ENCODE results near the gene PTGES2.

Gene PTGES2

GRCh38 chr9:128127568-128127989, at the start of gene PTGES2:
Gene PTGES2 (minus strand): TSS chr9:128127729. CDS start chr9:128127717, 12 bp downstream.
- DNase-seq (ENCODE audit: low read depth, low spot score), result peak; percentile 61

- DNase-seq (ENCODE audit: low read depth, low spot score), result no peak
Measured at GRCh38 chr9:128175726-128176125, 48.2 kb upstream of the PTGES2 start.

- DNase-seq (ENCODE audit: low read depth, low spot score), result no peak
Measured at GRCh38 chr9:128175102-128175563, 47.6 kb upstream of the PTGES2 start.

- no peak for DNase-seq (ENCODE audit: low read depth, low spot score)
Measured at GRCh38 chr9:128174062-128174461, 46.5 kb upstream of the PTGES2 start.

- no peak for DNase-seq (ENCODE audit: low read depth, low spot score)
Measured at GRCh38 chr9:128169925-128170324, 42.4 kb upstream of the PTGES2 start.

GRCh38 chr9:128169492-128169891, 42.0 kb upstream of the PTGES2 start:
- DNase-seq (ENCODE audit: low read depth, low spot score), result no peak

GRCh38 chr9:128168731-128169308, 41.3 kb upstream of the PTGES2 start:
- no peak for DNase-seq (ENCODE audit: low read depth, low spot score)

- no peak for DNase-seq (ENCODE audit: low read depth, low spot score)
Measured at GRCh38 chr9:128167209-128167608, 39.7 kb upstream of the PTGES2 start.

GRCh38 chr9:128166169-128166568, 38.6 kb upstream of the PTGES2 start:
- no peak for DNase-seq (ENCODE audit: low read depth, low spot score)

- no peak for DNase-seq (ENCODE audit: low read depth, low spot score)
Measured at GRCh38 chr9:128164307-128164885, 36.9 kb upstream of the PTGES2 start.

- no peak for DNase-seq (ENCODE audit: low read depth, low spot score)
Measured at GRCh38 chr9:128163523-128164306, 36.2 kb upstream of the PTGES2 start.

GRCh38 chr9:128163027-128163515, 35.5 kb upstream of the PTGES2 start:
- DNase-seq (ENCODE audit: low read depth, low spot score), result no peak

- DNase-seq (ENCODE audit: low read depth, low spot score), result no peak
Measured at GRCh38 chr9:128162215-128163026, 34.9 kb upstream of the PTGES2 start.

GRCh38 chr9:128161215-128161902, 33.8 kb upstream of the PTGES2 start:
- no peak for DNase-seq (ENCODE audit: low read depth, low spot score)

GRCh38 chr9:128160603-128160987, 33.1 kb upstream of the PTGES2 start:
- DNase-seq (ENCODE audit: low read depth, low spot score), result peak; percentile 15

- DNase-seq (ENCODE audit: low read depth, low spot score), result peak; percentile 87
Measured at GRCh38 chr9:128159784-128160602, 32.5 kb upstream of the PTGES2 start, which contains the start of gene BBLN. Gene BBLN (plus strand): TSS chr9:128160265. CDS start chr9:128160408, 143 bp downstream.

- DNase-seq (ENCODE audit: low read depth, low spot score), result no peak
Measured at GRCh38 chr9:128159522-128159783, 31.9 kb upstream of the PTGES2 start.

- no peak for DNase-seq (ENCODE audit: low read depth, low spot score)
Measured at GRCh38 chr9:128155736-128156500, 28.4 kb upstream of the PTGES2 start.

- DNase-seq (ENCODE audit: low read depth, low spot score), result no peak
Measured at GRCh38 chr9:128153947-128154695, 26.6 kb upstream of the PTGES2 start.

Data from activated naive CD8-positive, alpha-beta T cell treated with anti-CD3 and anti-CD28 coated beads, Interleukin-2, amount 50 U/mL, for 16 hours (primary cell).